KOPT-K1 (cell line): Measurements from ENCODE around the gene FARP1.
"Not testable (repeated sequence)": the region's sequence is repeated elsewhere in the genome, so short reads cannot be mapped to it uniquely, and the experiment has no call there.

Source experiments
- H3K27ac ChIP-seq: fragments of 200-600 bp; sonication (generic); 2 replicates; pipeline ENCODE4 v1.5.1; 2016; ENCODE audit warnings: antibody characterized with exemption, mild to moderate bottlenecking, low read depth, low read length; ENCODE audit not compliant: poor library complexity, severe bottlenecking
- H3K36me3 ChIP-seq: fragments of 200-600 bp; sonication (generic); 2 replicates; pipeline ENCODE4 v1.5.1; 2017; ENCODE audit warnings: antibody characterized with exemption, mild to moderate bottlenecking, low read length, moderate library complexity; ENCODE audit not compliant: insufficient read depth
- H3K9me3 ChIP-seq: fragments of 200-600 bp; sonication (generic); 2 replicates; pipeline ENCODE4 v1.5.1; 2017; ENCODE audit warnings: antibody characterized with exemption, low read length, mild to moderate bottlenecking; ENCODE audit not compliant: insufficient read depth, poor library complexity, severe bottlenecking

The FARP1 gene

DNA sequence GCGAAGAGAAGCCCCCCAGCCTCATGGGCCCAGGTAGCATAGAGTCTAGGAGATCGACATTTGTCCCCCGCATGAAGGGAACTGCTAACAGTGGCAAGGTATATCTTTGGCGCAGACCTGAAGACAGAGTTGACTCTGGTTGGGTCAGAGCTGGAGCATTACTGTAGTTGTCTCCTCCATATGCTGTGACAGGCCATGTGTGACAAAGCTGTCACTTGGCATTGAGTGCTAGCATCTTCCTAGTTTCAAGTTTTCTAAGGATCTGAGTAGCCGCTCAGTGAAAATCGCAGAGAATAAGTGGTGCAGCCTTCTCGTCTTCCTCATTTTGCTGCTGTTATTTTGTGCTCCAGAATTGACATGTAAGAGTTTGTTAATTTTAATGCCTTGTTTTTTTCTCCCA lies 223.5 kb downstream of the FARP1 start:
- H3K36me3 ChIP-seq: no peaks in the 10 kb centered on the region
- no peaks in the 10 kb centered on the region for H3K9me3 ChIP-seq
- no peak overlapping the region for H3K27ac ChIP-seq

DNA sequence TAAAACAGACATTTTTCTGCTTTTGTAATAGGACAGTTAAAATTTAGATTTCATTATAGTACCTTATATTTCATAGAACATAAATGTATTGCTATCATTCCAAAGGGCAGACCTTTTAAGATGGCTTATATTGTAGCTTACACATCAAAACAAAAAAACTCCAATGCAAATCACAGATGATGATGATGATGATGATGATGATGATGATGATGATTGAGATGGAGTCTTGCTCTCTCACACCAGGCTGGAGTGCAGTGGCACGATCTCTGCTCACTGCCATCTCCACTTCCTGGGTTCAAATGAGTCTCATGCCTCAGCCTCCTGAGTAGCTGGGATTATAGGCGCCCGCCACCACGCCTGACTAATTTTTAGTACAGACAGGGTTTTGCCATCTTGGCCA lies 224.1 kb downstream of the FARP1 start:
- Histone ChIP-seq H3K9me3 (no peaks in the 10 kb centered on the region), H3K27ac (no peak overlapping the region), H3K36me3 (no peaks in the 10 kb centered on the region)

DNA sequence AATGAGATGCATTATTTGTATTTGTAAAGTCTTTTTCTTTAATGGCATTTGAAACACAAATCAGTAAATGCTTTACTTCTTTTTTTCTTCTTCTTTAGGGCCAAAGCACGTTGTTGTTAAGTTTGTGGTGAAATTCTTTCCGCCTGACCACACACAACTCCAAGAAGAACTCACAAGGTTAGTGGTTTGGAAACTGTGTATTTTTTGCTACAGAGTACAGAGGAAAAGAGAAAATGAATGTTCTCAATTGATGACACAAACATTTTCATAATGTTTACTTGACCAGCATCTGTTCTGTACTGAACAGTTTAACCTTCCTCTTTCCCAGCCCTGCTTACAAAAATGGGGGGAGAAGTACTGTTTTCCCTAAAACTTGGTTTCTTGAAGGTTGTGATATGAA lies 225.1 kb downstream of the FARP1 start:
- Histone ChIP-seq H3K27ac (no peak overlapping the region), H3K36me3 (no peaks in the 10 kb centered on the region), H3K9me3 (no peaks in the 10 kb centered on the region)

DNA sequence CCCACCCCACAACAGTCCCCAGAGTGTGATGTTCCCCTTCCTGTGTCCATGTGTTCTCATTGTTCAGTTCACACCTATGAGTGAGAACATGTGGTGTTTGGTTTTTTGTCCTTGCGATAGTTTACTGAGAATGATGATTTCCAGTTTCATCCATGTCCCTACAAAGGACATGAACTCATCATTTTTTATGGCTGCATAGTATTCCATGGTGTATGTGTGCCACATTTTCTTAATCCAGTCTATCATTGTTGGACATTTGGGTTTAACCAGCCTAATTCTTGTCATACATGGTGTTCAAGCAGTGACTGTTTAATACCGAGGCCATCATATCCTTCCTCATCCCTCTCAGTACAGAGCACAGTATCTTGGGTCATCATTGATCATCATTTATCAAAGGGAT lies 226.6 kb downstream of the FARP1 start:
- not testable (repeated sequence) for H3K27ac ChIP-seq, H3K9me3 ChIP-seq, H3K36me3 ChIP-seq

GRCh38 chr13:98370261-98370660 lies 227.4 kb downstream of the FARP1 start:
- no peaks in the 10 kb centered on the region for H3K9me3 ChIP-seq
- no peak overlapping the region for H3K27ac ChIP-seq
- H3K36me3 ChIP-seq: no peaks in the 10 kb centered on the region

GRCh38 chr13:98370806-98371515 lies 228.1 kb downstream of the FARP1 start:
- Histone ChIP-seq H3K27ac (no peak overlapping the region), H3K9me3 (no peaks in the 10 kb centered on the region), H3K36me3 (no peaks in the 10 kb centered on the region)

DNA sequence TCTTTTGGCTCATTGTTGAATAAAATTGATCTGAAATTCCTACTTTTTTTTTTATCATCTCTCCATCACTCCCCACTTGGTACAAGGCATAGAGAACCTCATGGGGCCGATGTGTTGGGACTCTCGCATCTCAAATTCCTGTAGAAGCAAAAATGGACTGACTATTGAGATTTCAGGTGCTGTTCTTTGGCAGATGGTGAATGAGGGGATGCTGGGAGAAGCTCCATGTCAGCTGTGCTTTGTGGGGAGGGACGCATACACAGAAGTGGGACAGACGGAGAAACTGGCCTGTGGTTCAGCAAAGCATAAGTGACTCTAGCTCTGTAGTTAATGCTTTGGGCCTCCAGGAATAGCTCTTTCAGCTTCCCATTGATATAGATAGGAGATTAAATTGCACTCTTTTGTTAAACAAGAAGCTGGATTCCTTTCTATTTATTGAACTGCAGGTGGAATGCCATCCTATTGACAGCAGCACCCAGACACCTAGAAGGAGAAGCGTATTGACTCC lies 228.7 kb downstream of the FARP1 start:
- H3K36me3 ChIP-seq: no peaks in the 10 kb centered on the region
- H3K9me3 ChIP-seq: no peaks in the 10 kb centered on the region
- H3K27ac ChIP-seq: no peak overlapping the region

DNA sequence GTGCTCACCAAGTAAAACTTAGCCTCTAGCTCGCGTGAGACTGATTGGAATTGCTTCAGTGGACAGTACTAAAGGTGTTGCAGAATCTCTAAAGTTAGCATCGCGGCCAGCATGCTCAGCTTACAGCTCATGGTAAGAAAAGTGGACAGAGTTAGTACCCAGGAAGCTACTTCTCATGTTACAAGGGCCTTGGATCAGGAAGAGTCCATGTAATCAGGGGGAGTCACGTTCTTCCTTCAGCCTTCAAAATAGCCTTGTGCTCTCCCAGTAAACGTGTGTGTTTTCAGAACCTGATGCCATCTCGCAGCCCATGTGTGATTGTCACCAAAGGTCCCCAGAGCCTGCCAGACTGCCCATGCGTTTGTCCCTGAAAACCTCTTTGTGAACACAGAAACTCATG lies 230.0 kb downstream of the FARP1 start:
- Histone ChIP-seq H3K27ac (no peak overlapping the region), H3K9me3 (no peaks in the 10 kb centered on the region), H3K36me3 (no peaks in the 10 kb centered on the region)

GRCh38 chr13:98374750-98375149 lies 231.9 kb downstream of the FARP1 start:
- no peak overlapping the region for H3K27ac ChIP-seq
- H3K9me3 ChIP-seq: no peaks in the 10 kb centered on the region
- H3K36me3 ChIP-seq: no peaks in the 10 kb centered on the region

- Histone ChIP-seq H3K27ac (no peak overlapping the region), H3K9me3 (no peaks in the 10 kb centered on the region), H3K36me3 (no peaks in the 10 kb centered on the region)
These were observed 234.9 kb downstream of the FARP1 start for GRCh38 chr13:98377635-98378378.

- Histone ChIP-seq H3K27ac (no peak overlapping the region), H3K9me3 (no peaks in the 10 kb centered on the region), H3K36me3 (no peaks in the 10 kb centered on the region)
These were observed 241.8 kb downstream of the FARP1 start for GRCh38 chr13:98384739-98385138.

- Histone ChIP-seq H3K9me3 (no peaks in the 10 kb centered on the region), H3K36me3 (no peaks in the 10 kb centered on the region), H3K27ac (no peak overlapping the region)
These were observed 242.7 kb downstream of the FARP1 start for GRCh38 chr13:98385606-98386005.

GRCh38 chr13:98386637-98387036 lies 243.7 kb downstream of the FARP1 start:
- Histone ChIP-seq H3K27ac (no peak overlapping the region), H3K9me3 (no peaks in the 10 kb centered on the region)

GRCh38 chr13:98389319-98389718 lies 246.4 kb downstream of the FARP1 start:
- Histone ChIP-seq H3K27ac (no peak overlapping the region), H3K36me3 (no peaks in the 10 kb centered on the region), H3K9me3 (no peaks in the 10 kb centered on the region)

More at GRCh38 chr13:98386637-98387036, 243.7 kb downstream of the FARP1 start:
- no peaks in the 10 kb centered on the region for H3K36me3 ChIP-seq

GRCh38 chr13:98390086-98390715 lies 247.3 kb downstream of the FARP1 start:
- no peaks in the 10 kb centered on the region for H3K36me3 ChIP-seq
- H3K27ac ChIP-seq: no peak overlapping the region
- no peaks in the 10 kb centered on the region for H3K9me3 ChIP-seq
